ENCODE data around the gene SH2B2. TPM values are rescaled to one million over a fixed set of nuclear protein-coding genes. Genes with fewer than 3 reads are reported as not detected.

SH2B2 gene
- total and polyA plus RNA-seq, 2 donors (not counting 1 experiment from before 2014, with no cell fraction given), result 0.18 to 2.0 TPM

DNA sequence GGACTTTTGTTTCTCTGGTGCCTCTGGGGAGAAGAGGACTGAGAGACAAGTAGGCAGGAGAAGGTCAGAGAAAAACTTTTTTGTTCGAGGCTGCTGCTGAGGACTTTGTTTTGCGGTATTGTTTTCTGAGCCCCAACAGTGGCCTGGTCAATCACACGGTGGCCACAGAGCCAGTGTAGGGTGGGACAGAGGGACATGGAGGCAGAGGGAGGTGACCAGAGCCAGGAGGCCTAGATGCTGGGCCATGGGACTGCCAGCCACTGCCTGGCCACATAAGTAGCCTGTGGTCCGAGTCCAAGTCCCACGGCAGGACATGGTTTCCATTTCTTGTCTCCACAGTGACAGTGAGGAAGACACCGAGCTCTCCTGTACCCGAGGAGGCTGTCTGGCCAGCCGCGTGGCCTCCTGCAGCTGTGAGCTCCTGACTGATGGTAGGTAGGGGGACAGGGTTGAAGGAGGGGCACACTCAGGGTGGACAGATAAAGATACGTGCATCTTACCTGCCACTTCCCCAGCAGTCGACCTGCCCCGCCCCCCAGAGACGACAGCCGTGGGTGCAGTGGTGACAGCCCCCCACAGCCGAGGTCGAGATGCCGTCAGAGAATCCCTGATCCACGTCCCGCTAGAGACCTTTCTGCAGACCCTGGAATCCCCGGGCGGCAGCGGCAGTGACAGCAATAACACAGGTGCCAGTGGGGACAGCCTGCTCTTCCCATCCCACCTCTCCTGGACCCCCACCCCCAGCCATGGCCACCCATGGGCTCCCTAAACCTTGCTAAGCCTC is 27.5 kb downstream of the SH2B2 start:
- Histone ChIP-seq H2AFZ (ENCODE audit: low read length) (no peak overlapping the region), H3K4me2 (ENCODE audit: extremely low read depth, insufficient read depth, low read length) (no peak overlapping the region), H3K79me2 (ENCODE audit: control insufficient read depth, insufficient read depth, low read length) (no peaks in the 10 kb centered on the region), H3K9ac (ENCODE audit: insufficient read depth, low read length) (no peak overlapping the region), H3K27ac (ENCODE audit: insufficient read depth, low read length) (no peak overlapping the region), H3K4me3 (replicated peaks in 1 of 4; ENCODE audit: control extremely low read depth in 1 of 4, insufficient read depth in 1 of 4, low read depth in 3 of 4, low read length in 4 of 4) (no peak overlapping the region), H3K9me3 (ENCODE audit: control insufficient read depth, insufficient read depth, low read depth, low read length) (no peaks in the 10 kb centered on the region), H4K20me1 (ENCODE audit: control insufficient read depth, extremely low read depth, insufficient read depth, low read length) (no peaks in the 10 kb centered on the region), H3K27me3 (ENCODE audit: control insufficient read depth, insufficient read depth, low read length) (no peaks in the 10 kb centered on the region), H3K36me3 (ENCODE audit: control insufficient read depth, insufficient read depth, low read length) (no peaks in the 10 kb centered on the region), H3K4me1 (ENCODE audit: control insufficient read depth, extremely low read depth, insufficient read depth, low read length) (no peaks in the 10 kb centered on the region)
- no peak for TF ChIP-seq EZH2 (IDR thresholded peaks at IDR 0.05; ENCODE audit: low read length, missing control alignments)
- TF ChIP-seq, protein P1, sequence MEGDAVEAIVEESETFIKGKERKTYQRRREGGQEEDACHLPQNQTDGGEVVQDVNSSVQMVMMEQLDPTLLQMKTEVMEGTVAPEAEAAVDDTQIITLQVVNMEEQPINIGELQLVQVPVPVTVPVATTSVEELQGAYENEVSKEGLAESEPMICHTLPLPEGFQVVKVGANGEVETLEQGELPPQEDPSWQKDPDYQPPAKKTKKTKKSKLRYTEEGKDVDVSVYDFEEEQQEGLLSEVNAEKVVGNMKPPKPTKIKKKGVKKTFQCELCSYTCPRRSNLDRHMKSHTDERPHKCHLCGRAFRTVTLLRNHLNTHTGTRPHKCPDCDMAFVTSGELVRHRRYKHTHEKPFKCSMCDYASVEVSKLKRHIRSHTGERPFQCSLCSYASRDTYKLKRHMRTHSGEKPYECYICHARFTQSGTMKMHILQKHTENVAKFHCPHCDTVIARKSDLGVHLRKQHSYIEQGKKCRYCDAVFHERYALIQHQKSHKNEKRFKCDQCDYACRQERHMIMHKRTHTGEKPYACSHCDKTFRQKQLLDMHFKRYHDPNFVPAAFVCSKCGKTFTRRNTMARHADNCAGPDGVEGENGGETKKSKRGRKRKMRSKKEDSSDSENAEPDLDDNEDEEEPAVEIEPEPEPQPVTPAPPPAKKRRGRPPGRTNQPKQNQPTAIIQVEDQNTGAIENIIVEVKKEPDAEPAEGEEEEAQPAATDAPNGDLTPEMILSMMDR (conservative IDR thresholded peaks at IDR 0.05 in 1 of 2, IDR thresholded peaks at IDR 0.05 in 1 of 2; ENCODE audit: low read depth in 1 of 2, low read length in 2 of 2), result no peak
- DNase-seq (ENCODE audit: low read depth in 2 of 2), result no peak

DNA sequence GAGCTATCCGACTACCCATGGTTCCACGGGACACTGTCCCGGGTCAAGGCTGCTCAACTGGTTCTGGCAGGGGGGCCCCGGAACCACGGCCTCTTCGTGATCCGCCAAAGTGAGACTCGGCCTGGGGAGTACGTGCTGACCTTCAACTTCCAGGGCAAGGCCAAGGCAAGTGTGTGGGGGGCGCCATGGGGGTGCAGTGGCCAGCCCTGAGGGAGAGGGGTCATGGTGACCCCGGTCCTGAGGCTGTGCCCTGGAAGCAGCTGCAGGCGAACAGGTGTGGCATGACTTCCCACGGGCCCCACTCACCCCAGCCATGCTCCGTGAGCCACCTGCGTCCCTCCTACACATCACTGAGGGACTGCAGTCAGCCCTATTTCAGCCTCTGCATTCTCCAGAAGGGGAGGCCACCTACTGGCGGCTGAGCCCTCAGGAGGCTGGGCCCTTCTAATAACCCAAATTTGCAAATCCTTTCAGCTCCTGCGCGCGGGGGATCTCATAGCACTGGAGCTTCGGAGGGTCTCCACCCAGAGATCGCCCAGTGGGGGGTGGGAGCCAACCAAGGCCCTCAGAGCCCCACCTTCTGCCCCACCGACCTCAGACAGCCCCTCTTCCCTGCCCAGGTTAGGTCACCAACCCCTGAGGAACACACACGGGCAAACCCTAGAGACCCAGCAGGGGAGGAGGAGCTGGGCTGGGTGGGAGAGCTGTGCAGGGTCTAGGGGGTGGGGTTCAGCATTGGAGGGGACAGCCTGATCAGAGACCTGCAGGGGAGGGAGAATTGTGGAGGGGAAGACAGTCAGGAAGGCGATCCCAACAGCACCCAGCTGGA is 30.8 kb downstream of the SH2B2 start:
- DNase-seq (ENCODE audit: low read depth in 2 of 2), result no peak
- no peak overlapping the region for H3K4me3 ChIP-seq (replicated peaks in 1 of 4; ENCODE audit: control extremely low read depth in 1 of 4, insufficient read depth in 1 of 4, low read depth in 3 of 4, low read length in 4 of 4)
- H4K20me1 ChIP-seq (ENCODE audit: control insufficient read depth, extremely low read depth, insufficient read depth, low read length), result no peaks in the 10 kb centered on the region
- H3K9me3 ChIP-seq (ENCODE audit: control insufficient read depth, insufficient read depth, low read depth, low read length), result no peaks in the 10 kb centered on the region
- H3K4me2 ChIP-seq (ENCODE audit: extremely low read depth, insufficient read depth, low read length), result no peak overlapping the region
- no peaks in the 10 kb centered on the region for H3K27me3 ChIP-seq (ENCODE audit: control insufficient read depth, insufficient read depth, low read length)
- no peak for TF ChIP-seq EZH2 (IDR thresholded peaks at IDR 0.05; ENCODE audit: low read length, missing control alignments)
- TF ChIP-seq, protein P1 (conservative IDR thresholded peaks at IDR 0.05 in 1 of 2, IDR thresholded peaks at IDR 0.05 in 1 of 2; ENCODE audit: low read depth in 1 of 2, low read length in 2 of 2), result no peak
- no peaks in the 10 kb centered on the region for H3K4me1 ChIP-seq (ENCODE audit: control insufficient read depth, extremely low read depth, insufficient read depth, low read length)
- H3K79me2 ChIP-seq (ENCODE audit: control insufficient read depth, insufficient read depth, low read length), result no peaks in the 10 kb centered on the region
- no peak overlapping the region for H2AFZ ChIP-seq (ENCODE audit: low read length)
- no peak overlapping the region for H3K27ac ChIP-seq (ENCODE audit: insufficient read depth, low read length)
- no peak overlapping the region for H3K9ac ChIP-seq (ENCODE audit: insufficient read depth, low read length)
- H3K36me3 ChIP-seq (ENCODE audit: control insufficient read depth, insufficient read depth, low read length), result no peaks in the 10 kb centered on the region

DNA sequence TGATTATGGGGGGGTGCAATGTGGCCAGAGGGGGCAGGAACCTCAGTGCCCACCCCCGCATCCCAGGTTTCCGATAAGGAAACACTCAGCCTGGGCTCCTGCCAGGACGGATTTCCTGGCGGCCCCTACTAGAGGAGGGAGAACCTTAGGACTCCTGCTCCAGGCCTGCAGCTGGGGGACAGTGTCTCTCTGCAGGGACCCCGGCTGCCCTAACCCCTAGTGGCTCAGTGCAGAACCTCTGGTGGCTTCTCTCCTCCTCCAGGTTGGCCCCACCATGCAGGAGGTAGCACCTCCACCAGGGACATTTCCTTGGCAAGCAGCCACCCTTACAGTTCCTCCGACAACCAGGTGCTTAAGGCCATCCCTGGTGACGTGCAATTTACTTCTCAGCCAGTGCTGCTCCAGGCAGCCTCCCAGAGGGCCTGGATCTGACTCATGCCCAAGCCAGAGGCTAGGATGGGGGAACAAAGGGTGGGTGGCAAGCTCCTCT is 31.9 kb downstream of the SH2B2 start:
- Histone ChIP-seq H3K4me3 (replicated peaks in 1 of 4; ENCODE audit: control extremely low read depth in 1 of 4, insufficient read depth in 1 of 4, low read depth in 3 of 4, low read length in 4 of 4) (no peak overlapping the region), H3K4me2 (ENCODE audit: extremely low read depth, insufficient read depth, low read length) (no peak overlapping the region), H2AFZ (ENCODE audit: low read length) (no peak overlapping the region), H3K36me3 (ENCODE audit: control insufficient read depth, insufficient read depth, low read length) (no peaks in the 10 kb centered on the region), H3K27me3 (ENCODE audit: control insufficient read depth, insufficient read depth, low read length) (no peaks in the 10 kb centered on the region), H3K79me2 (ENCODE audit: control insufficient read depth, insufficient read depth, low read length) (no peaks in the 10 kb centered on the region), H3K27ac (ENCODE audit: insufficient read depth, low read length) (no peak overlapping the region), H4K20me1 (ENCODE audit: control insufficient read depth, extremely low read depth, insufficient read depth, low read length) (no peaks in the 10 kb centered on the region), H3K4me1 (ENCODE audit: control insufficient read depth, extremely low read depth, insufficient read depth, low read length) (no peaks in the 10 kb centered on the region), H3K9me3 (ENCODE audit: control insufficient read depth, insufficient read depth, low read depth, low read length) (no peaks in the 10 kb centered on the region), H3K9ac (ENCODE audit: insufficient read depth, low read length) (no peak overlapping the region)
- peak in 1 of 2 donors; percentile 41 for DNase-seq (ENCODE audit: low read depth in 2 of 2)
- TF ChIP-seq EZH2 (IDR thresholded peaks at IDR 0.05; ENCODE audit: low read length, missing control alignments), result no peak
- TF ChIP-seq, protein P1 (conservative IDR thresholded peaks at IDR 0.05 in 1 of 2, IDR thresholded peaks at IDR 0.05 in 1 of 2; ENCODE audit: low read depth in 1 of 2, low read length in 2 of 2), result no peak

Measured in fibroblast of lung (primary cell).